ENCODE results near the gene HLA-A. TPM values are rescaled to one million over a fixed set of nuclear protein-coding genes. Genes with fewer than 3 reads are reported as not detected.
A peak's percentile ranks its signal among the peaks of the same experiment; 100 is the strongest.

The HLA-A gene
- total RNA-seq, 1 experiment from 2014 or later: 244 TPM

- peak; percentile 33 for DNase-seq (ENCODE audit: low spot score)
Observed at GRCh38 chr6:29989211-29989610, 46.9 kb downstream of the HLA-A start.

GRCh38 chr6:29990931-29991330 is 48.6 kb downstream of the HLA-A start:
- no peak for DNase-seq (ENCODE audit: low spot score)

GRCh38 chr6:29992807-29993206 is 50.5 kb downstream of the HLA-A start:
- DNase-seq (ENCODE audit: low spot score): peak; percentile 30

- DNase-seq (ENCODE audit: low spot score): no peak
Observed at GRCh38 chr6:29994826-29995225, 52.5 kb downstream of the HLA-A start.

- DNase-seq (ENCODE audit: low spot score): peak; percentile 7
Observed at GRCh38 chr6:29995340-29995777, 53.0 kb downstream of the HLA-A start.

Other genes starting within 250 kb of the HLA-A start
- 8.2 and 13.3 TPM in 2 replicates for gene HLA-F, start 219.1 kb upstream of the HLA-A start, total RNA-seq (2014; rRNA removed; shearing (Covaris generic))
- gene HLA-G, start 114.7 kb upstream of the HLA-A start, total RNA-seq (2014; rRNA removed; shearing (Covaris generic)): not detected in 2 replicates
- gene POLR1H, start 118.7 kb downstream of the HLA-A start, total RNA-seq (2014; rRNA removed; shearing (Covaris generic)): 16.7 and 19.4 TPM in 2 replicates
- 33.8 and 38.3 TPM in 2 replicates for gene PPP1R11, start 124.7 kb downstream of the HLA-A start, total RNA-seq (2014; rRNA removed; shearing (Covaris generic))
- gene RNF39, start 133.2 kb downstream of the HLA-A start, total RNA-seq (2014; rRNA removed; shearing (Covaris generic)): not detected in 2 replicates
- gene TRIM31, start 170.6 kb downstream of the HLA-A start, total RNA-seq (2014; rRNA removed; shearing (Covaris generic)): not detected in 2 replicates
- not detected in 2 replicates for gene TRIM40, start 193.6 kb downstream of the HLA-A start, total RNA-seq (2014; rRNA removed; shearing (Covaris generic))
- gene TRIM10, start 218.7 kb downstream of the HLA-A start, total RNA-seq (2014; rRNA removed; shearing (Covaris generic)): not detected in 2 replicates
- gene TRIM15, start 221.0 kb downstream of the HLA-A start, total RNA-seq (2014; rRNA removed; shearing (Covaris generic)): not detected in 2 replicates